ENCODE data around the gene STAM2.

DNA sequence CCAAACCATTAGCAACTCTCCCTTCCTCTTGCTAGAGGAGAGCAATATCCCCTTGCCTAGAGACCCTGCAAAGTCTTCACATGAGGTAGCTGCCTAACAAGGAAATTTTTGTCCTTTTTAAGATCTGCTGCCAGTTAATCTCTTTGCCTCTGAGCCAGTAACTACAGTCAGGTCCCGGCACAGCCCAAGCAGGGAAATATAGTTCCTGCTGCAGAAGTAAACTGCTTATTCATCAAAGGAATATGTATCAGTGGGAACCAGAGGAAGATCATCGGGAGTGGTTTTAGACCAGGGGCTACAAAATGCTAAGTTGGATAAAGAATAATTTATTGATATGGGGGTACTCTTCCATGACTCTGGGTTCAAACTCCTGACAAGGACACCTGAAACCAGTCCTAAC is 107.3 kb downstream of the STAM2 start:
- TF ChIP-seq CTCF (IDR thresholded peaks at IDR 0.05) (no peak), POLR2A (IDR thresholded peaks at IDR 0.05) (no peak), POLR2AphosphoS5 (IDR thresholded peaks at IDR 0.05; ENCODE audit: insufficient read depth in 1 of 2, low read depth in 1 of 2) (no peak)

Data from vagina (tissue), 2 donors.